Measurements from ENCODE around the gene ETFDH. TPM values are rescaled to one million over a fixed set of nuclear protein-coding genes. Genes with fewer than 3 reads are reported as not detected.
"Not testable (repeated sequence)": the region's sequence is repeated elsewhere in the genome, so short reads cannot be mapped to it uniquely, and the experiment has no call there.

The ETFDH gene
- total and polyA plus RNA-seq, 10 of the 15 experiments (the other 5 are each of a cell fraction or from before 2014, with no cell fraction given) = 10.9 to 30.4 (median 20.6) TPM

- in situ Hi-C loops (cut with MboI); H3K9me3 ChIP-seq (replicated peaks; ENCODE audit: control insufficient read depth, insufficient read depth, low read length); ATAC-seq; H3K27me3 ChIP-seq (replicated peaks in 1 of 2; ENCODE audit: control insufficient read depth in 2 of 2, insufficient read depth in 2 of 2, low read length in 1 of 2); DNase-seq (ENCODE audit: low read depth, low spot score); SMC1A ChIA-PET (ENCODE audit: uncharacterized antibody, unreplicated experiment); H3K79me2 ChIP-seq (ENCODE audit: control insufficient read depth, insufficient read depth, low read length); H3K4me3 ChIP-seq; H3K4me1 ChIP-seq (ENCODE audit: control insufficient read depth, insufficient read depth, low read length); CTCF ChIA-PET; H3K27ac ChIP-seq (ENCODE audit: control insufficient read depth, insufficient read depth); H4K20me1 ChIP-seq (ENCODE audit: control insufficient read depth, insufficient read depth); FAIRE-seq; BruUV-seq (replicated peaks); H3K4me2 ChIP-seq (ENCODE audit: control insufficient read depth, insufficient read depth); RAD21 ChIA-PET (ENCODE audit: unreplicated experiment); H2AFZ ChIP-seq (ENCODE audit: control insufficient read depth, low read depth, low read length); intact Hi-C loops (cut with micrococcal nuclease; ENCODE audit: unreplicated experiment); POLR2A ChIA-PET; H3K9ac ChIP-seq (ENCODE audit: control insufficient read depth, insufficient read depth, low read length); H3K36me3 ChIP-seq (ENCODE audit: control insufficient read depth in 2 of 2, insufficient read depth in 2 of 2, low read length in 1 of 2): not testable (repeated sequence)
- WGBS (ENCODE audit: insufficient coverage, insufficient replicate concordance, low lambda C conversion rate, missing lambda C conversion rate) = 88% methylated on average over 12 of the region's 31 CpGs
Measured at GRCh38 chr4:158746537-158746936, 74.4 kb downstream of the ETFDH start.

- Histone ChIP-seq H3K4me1 (ENCODE audit: control insufficient read depth, insufficient read depth, low read length) (no peaks in the 10 kb centered on the region), H4K20me1 (ENCODE audit: control insufficient read depth, insufficient read depth) (no peaks in the 10 kb centered on the region), H3K4me3 (no peak overlapping the region), H3K27ac (ENCODE audit: control insufficient read depth, insufficient read depth) (no peak overlapping the region), H3K9me3 (replicated peaks; ENCODE audit: control insufficient read depth, insufficient read depth, low read length) (no peaks in the 10 kb centered on the region), H3K79me2 (ENCODE audit: control insufficient read depth, insufficient read depth, low read length) (no peaks in the 10 kb centered on the region), H3K27me3 (replicated peaks in 1 of 2; ENCODE audit: control insufficient read depth in 2 of 2, insufficient read depth in 2 of 2, low read length in 1 of 2) (no peaks in the 10 kb centered on the region), H2AFZ (ENCODE audit: control insufficient read depth, low read depth, low read length) (no peak overlapping the region), H3K36me3 (ENCODE audit: control insufficient read depth in 2 of 2, insufficient read depth in 2 of 2, low read length in 1 of 2) (no peaks in the 10 kb centered on the region), H3K4me2 (ENCODE audit: control insufficient read depth, insufficient read depth) (no peak overlapping the region), H3K9ac (ENCODE audit: control insufficient read depth, insufficient read depth, low read length) (no peak overlapping the region)
- no peak for TF ChIP-seq TARDBP (IDR thresholded peaks at IDR 0.05; ENCODE audit: borderline replicate concordance)
- TF ChIP-seq NR2F1 (conservative IDR thresholded peaks at IDR 0.05) = no peak
- no peak for TF ChIP-seq BCL11A (IDR thresholded peaks at IDR 0.05; ENCODE audit: low read depth, low read length)
- TF ChIP-seq SMAD5 (IDR thresholded peaks at IDR 0.05; ENCODE audit: low read depth) = no peak
- TF ChIP-seq FOXK2 (IDR thresholded peaks at IDR 0.05) = no peak
- TF ChIP-seq ATF7 (IDR thresholded peaks at IDR 0.05; ENCODE audit: low read depth) = no peak
- no peak for TF ChIP-seq KDM1A (IDR thresholded peaks at IDR 0.05; ENCODE audit: borderline replicate concordance)
- no peak for TF ChIP-seq USF2 (IDR thresholded peaks at IDR 0.05; ENCODE audit: borderline replicate concordance, low read depth, low read length)
- TF ChIP-seq TBL1XR1 (IDR thresholded peaks at IDR 0.05; ENCODE audit: low read depth, low read length) = no peak
- no peak for TF ChIP-seq YBX1 (IDR thresholded peaks at IDR 0.05)
- TF ChIP-seq SRF (IDR thresholded peaks at IDR 0.05; ENCODE audit: low read depth in 2 of 2, low read length in 2 of 2) = no peak
- no peak for TF ChIP-seq IRF3 (IDR thresholded peaks at IDR 0.05)
- no peak for TF ChIP-seq ETV6 (conservative IDR thresholded peaks at IDR 0.05 in 1 of 2, IDR thresholded peaks at IDR 0.05 in 1 of 2; ENCODE audit: borderline replicate concordance in 1 of 2, low read depth in 1 of 2)
- no peak for TF ChIP-seq ZZZ3 (IDR thresholded peaks at IDR 0.05; ENCODE audit: control insufficient read depth, insufficient read length, low read depth)
- no peak for TF ChIP-seq WRNIP1 (IDR thresholded peaks at IDR 0.05; ENCODE audit: borderline replicate concordance, low read depth, low read length)
- no peak for TF ChIP-seq RAD51 (IDR thresholded peaks at IDR 0.05)
- no peak for TF ChIP-seq TCF3 (IDR thresholded peaks at IDR 0.05; ENCODE audit: borderline replicate concordance, insufficient read depth, low read depth, low read length)
- TF ChIP-seq RELA (IDR thresholded peaks at IDR 0.05; ENCODE audit: borderline replicate concordance, partially characterized antibody) = no peak
- DNase-seq (ENCODE audit: low read depth, low spot score) = no peak
- RAD21 ChIA-PET (ENCODE audit: unreplicated experiment) = no interaction called here
- CTCF ChIA-PET = no interaction called here
- in situ Hi-C loops (cut with MboI) = no loop called here
- BruUV-seq (replicated peaks) = no TSS peak
- no peak for ATAC-seq
- intact Hi-C loops (cut with micrococcal nuclease; ENCODE audit: unreplicated experiment) = no loop called here
- POLR2A ChIA-PET = no interaction called here
- 32% methylated on average over 3 of the region's 3 CpGs for WGBS (ENCODE audit: insufficient coverage, insufficient replicate concordance, low lambda C conversion rate, missing lambda C conversion rate)
- FAIRE-seq = no peak
- SMC1A ChIA-PET (ENCODE audit: uncharacterized antibody, unreplicated experiment) = no interaction called here
Measured at GRCh38 chr4:158750379-158750778, 78.3 kb downstream of the ETFDH start.

Data from GM12878 (cell line).